HG03469 (cell line): ENCODE data around the gene ZBTB7C.
A peak's percentile ranks its signal among the peaks of the same experiment; 100 is the strongest.

Experiments
- ATAC-seq: cut with Tn5 transposase; IDR thresholded peaks from one replicate; pipeline ENCODE4 v1.9.1; 2021; ENCODE audit warnings: mild to moderate bottlenecking, moderate library complexity, moderate number of reproducible peaks; ENCODE audit not compliant: unreplicated experiment

ZBTB7C gene

DNA sequence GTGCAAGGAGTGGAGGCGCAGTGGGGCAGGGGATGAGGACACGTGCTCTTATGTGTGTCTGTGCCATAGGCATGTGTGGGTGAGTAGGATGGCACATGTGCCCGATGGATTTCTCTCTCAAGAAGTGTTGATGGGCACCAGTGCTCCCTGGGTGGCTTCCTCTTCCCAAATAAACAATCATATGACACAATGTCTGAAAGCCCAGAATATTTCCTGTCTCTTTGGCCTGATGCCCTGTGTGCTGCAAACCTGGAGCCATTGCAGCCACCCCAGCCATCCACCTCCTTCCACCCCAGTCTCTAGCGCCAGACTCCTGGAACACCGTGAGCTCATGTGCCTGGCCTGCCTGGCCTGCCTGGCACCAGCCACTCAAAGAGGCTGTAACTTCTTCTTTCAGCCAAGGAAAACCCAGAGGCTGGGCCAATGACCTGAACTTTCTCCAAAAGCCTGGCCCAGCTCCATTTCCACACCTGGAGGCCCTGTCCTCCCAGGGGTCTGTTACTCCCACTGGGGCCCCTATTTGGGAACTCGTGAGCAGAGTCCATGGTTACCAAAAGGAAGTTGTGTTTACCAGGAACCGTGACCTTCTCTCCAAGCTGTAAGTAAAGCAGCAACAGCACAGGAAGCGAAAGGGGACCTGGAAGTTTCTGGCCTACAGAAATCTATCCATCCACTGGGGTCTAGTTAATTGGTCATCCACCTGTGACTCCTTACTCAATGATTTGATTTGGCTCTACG, 9.5 kb upstream of the ZBTB7C start:
- no peak for ATAC-seq

GRCh38 chr18:48417985-48418384, 8.8 kb upstream of the ZBTB7C start:
- ATAC-seq = no peak

DNA sequence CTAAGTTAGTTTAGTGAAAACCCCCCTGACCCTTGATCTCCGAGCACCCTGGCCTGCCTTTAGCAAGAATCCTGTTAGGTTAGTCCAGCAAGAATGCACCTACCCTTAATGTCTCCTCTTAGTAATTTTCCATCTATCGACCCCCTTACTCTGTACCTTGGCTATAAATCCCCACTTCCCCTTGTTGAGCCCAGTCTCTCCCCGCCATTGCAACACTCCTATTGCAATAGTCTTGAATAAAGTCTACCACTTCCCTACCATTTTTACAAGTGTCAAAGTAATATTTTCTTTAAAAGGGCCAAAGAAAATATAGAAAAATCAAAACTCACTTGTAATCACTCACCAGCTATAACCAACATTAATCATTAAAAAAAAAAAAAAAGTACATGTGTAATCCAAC, 4.2 kb upstream of the ZBTB7C start:
- no peak for ATAC-seq

DNA sequence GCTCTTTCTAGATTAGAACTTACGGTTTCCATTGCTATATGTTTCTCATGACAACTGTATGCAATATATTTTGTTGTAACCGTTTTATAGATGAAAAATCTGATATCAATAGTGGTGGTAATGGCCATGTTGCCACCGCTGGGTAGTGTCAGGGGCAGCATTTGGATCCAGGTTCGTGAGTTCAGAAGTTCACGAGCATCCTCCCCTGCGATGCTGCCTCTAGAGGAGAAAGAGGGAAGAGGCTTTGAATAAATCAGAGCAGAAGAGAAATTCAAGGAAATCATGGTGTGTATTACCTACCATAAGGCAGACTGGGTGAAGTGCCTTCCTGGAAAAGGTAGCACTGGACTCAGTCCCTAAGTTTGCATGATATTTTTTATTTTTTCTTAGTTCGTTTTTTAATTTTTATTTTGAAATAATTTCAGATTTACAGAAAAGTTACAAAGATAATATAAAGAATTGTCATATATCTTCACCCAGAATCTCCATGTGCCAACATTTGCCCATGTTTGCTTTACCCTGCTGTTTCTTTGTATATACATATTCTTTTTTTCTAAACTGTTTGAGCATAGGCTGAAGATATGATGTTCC, 3.3 kb upstream of the ZBTB7C start:
- ATAC-seq = no peak

GRCh38 chr18:48410095-48410920, 1.1 kb upstream of the ZBTB7C start:
- peak; percentile 93 for ATAC-seq

DNA sequence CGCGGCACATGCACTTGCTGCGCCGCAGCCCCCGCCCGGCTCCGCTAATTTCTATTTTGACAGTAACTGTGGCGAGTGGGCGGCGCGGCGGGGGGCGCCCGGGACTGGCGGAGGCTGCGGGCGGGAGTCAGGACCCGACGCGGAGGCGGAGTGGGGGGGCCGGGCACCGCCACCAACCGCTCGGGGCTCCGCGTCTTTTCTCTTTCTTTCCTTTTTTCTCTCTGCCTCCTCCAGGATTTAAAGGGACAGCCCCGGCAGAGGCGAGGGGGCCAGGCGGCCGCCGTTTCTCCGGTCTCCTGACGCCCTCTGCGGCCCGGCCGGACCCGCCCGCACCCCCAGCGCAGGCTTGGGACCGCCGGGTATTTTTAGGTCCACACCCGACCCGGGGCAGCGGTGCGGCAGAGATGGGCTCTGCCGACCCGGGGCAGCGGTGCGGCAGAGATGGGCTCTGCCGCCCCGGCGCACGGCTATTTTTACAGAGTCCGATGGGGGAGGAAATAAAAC, 460 bp upstream of the ZBTB7C start:
- no peak for ATAC-seq

- ATAC-seq = no peak
Observed at GRCh38 chr18:48408111-48408726, 964 bp downstream of the ZBTB7C start.

DNA sequence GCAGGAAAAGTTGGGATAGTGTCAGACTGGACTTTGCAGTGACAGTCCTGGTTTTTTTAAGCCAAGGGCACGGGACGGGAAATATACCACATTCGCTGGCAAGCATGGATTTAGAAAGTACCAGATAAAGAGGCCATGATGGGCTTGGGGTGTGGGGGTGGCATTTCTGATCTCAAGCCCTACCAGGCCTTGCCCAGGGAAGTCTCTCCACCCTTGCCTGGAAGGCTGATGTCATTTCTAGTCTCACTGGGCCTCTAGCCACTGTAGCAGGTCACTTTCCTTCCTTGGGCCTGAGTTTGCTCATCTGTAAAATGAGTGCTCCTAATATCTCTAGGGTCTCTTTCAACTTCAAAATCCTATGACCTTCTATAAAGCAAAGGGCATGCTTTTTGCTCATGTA, 1.8 kb downstream of the ZBTB7C start:
- no peak for ATAC-seq

DNA sequence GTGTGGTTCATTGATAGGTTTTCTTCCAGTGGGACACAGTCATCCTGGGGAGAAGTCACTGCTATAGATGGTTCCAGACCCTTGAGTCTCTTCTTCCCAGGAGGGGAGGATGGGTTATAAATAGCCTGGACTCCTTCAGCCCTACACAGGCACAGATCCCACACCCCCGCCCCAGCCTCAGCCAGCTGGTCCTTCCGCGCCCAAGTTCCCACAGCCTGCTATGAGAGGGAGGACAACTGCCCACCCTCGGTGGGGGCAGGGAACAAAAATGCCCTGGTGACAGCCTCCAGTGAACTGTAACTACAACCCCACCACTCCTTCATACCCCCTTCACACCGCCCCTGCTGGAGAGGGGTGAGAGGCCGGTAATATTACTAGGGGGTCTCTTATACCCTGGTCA, 3.2 kb downstream of the ZBTB7C start:
- no peak for ATAC-seq

- no peak for ATAC-seq
Observed at GRCh38 chr18:48404716-48405507, 4.3 kb downstream of the ZBTB7C start.

DNA sequence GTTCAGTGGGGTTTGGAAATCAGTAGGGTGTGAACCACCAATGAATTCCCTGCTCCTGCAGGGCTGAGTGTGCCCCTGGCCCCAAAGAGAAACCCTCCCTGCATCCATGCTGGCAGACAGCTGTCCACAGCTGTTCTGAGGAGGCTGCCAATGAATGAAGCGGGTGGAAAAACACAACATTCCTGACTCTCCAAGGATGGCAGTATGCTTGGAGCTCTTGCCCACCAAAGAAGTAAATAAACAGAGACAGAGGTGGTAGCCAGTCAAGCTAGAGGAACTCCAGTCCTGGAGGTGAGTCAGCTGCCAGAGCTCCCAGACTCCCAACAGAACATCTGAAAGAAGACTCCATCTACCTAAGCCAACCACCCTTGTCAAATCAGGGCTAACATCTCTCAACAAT, 6.2 kb downstream of the ZBTB7C start:
- ATAC-seq = no peak

DNA sequence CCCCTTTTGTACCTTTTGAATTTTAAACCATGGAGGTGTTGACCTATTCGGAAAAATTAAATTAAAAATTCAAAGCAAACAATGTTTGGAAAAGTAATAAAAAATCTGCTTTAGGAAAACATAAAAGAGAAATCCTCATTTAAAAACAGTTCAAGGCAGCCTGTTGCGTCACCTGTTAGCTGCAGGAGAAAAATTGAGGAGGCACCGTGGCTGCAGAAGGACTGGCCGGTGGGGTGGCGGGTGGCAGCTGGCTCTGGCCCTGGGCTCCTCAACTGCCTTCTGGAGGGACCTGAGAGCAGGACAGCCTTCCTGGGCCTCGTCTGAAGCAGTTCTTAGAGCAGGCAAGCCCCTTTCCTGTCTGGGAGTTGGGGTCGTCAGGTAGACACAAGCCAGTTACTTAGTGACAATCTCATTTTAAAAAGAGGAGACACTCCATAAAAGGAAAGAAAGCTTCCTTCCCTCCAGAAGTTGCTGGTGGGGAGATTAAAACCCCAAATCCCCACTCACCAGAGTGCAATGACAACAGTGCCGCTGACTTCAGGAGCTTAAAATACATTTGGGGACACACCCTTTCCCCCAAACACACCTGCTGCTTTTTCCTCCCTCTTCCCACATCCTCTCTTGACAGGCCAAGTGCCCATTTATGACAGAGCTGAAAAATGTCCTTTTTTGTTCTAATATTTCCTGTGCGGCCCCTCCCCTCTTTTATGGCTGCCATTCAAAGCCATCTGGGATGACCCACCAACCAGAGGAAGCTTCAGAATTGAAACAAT, 9.7 kb downstream of the ZBTB7C start:
- ATAC-seq = no peak

- no peak for ATAC-seq
Observed at GRCh38 chr18:48398074-48398473, 11.1 kb downstream of the ZBTB7C start.

DNA sequence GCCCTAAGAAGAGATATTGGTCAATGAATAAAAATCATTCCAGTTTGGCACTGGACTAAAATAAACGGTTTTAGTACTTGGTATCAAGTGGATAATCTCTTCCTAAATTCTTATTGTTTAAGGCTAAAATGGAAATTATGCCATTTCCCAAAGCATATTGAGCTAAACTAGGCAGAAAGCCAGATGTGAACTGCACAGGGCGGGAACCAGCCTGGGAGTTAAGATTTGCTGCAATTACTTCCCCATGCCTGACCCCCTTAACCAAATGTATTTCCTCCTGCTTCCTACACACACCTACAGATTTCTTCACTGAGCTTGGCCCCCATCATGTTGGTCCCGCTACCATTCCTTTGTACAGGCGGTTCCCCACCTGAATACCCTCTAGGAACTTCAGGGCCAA, 12.2 kb downstream of the ZBTB7C start:
- no peak for ATAC-seq

GRCh38 chr18:48396561-48396960, 12.6 kb downstream of the ZBTB7C start:
- ATAC-seq = no peak

GRCh38 chr18:48395646-48396045, 13.5 kb downstream of the ZBTB7C start:
- no peak for ATAC-seq

- ATAC-seq = no peak
Observed at GRCh38 chr18:48394176-48394575, 15.0 kb downstream of the ZBTB7C start.

- no peak for ATAC-seq
Observed at GRCh38 chr18:48393776-48394175, 15.4 kb downstream of the ZBTB7C start.

DNA sequence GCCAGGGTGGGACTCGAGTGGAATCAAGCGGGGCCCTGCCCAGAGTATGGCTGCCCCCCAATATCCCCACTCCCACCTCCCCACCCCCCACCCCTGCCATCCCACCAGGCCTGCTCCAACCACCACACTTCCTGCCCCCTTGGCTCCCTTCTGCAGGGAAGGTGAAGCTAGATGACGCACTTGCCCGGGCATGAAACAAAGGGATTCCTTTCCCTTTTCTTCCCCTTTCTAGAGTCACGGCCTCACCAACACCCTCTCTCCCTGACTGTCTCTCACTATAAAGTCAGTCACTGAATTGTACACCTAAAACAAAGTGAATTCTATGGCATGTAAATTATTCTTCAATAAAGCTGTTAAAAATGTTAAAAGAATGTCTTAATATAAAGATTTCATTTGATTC, 16.0 kb downstream of the ZBTB7C start:
- ATAC-seq = no peak

DNA sequence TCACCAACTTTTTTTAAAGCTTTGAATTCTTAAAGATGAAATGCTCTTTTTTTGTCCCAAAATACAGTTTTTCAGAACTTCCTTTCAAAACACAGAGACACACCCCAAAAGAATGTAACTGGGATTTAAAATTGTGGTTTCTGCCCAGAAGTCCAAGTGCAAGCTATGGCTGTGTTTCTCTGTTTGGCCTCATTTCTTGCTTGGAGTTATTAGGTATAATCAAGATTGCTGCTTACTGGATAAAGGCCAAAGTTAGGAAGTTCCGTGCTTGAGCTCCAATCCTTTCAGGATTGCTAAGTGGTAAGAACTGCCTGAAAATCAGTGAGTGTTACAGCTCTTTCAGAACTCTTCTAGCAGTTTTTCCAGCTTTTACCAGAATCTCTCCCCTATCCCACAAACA, 16.9 kb downstream of the ZBTB7C start:
- ATAC-seq = no peak
